Endothelial cell of umbilical vein (primary cell): ENCODE data around the gene MTA2.

Source experiments
- CTCF ChIP-seq, 2 donors: IDR thresholded peaks; 1 replicate in 1 of 2; 2 replicates in 1 of 2; pipeline ENCODE4 v1.5.1; 2011; ENCODE audit warnings: low read length in 2 of 2, mild to moderate bottlenecking in 2 of 2, moderate library complexity in 2 of 2, control low read depth in 1 of 2, inconsistent platforms in 1 of 2, low read depth in 1 of 2; ENCODE audit not compliant: insufficient read depth in 1 of 2; ENCODE audit errors: extremely low read depth in 1 of 2
- MYC ChIP-seq: IDR thresholded peaks from one replicate; pipeline ENCODE4 v1.6.1; 2011; ENCODE audit warnings: mild to moderate bottlenecking, low read depth, low read length
- POLR2AphosphoS5 ChIP-seq: IDR thresholded peaks from 2 replicates; pipeline ENCODE4 v1.6.1; 2012; ENCODE audit warnings: low read depth, mild to moderate bottlenecking, control low read depth, low read length, moderate library complexity; ENCODE audit not compliant: insufficient read depth

- TF ChIP-seq POLR2AphosphoS5 (no peak), MYC (no peak), CTCF (IDR thresholded peaks at IDR 0.05; ENCODE audit: extremely low read depth in 1 of 2, insufficient read depth in 1 of 2, low read depth in 1 of 2, low read length in 2 of 2) (no peak)
These were observed 44.6 kb downstream of the MTA2 start for GRCh38 chr11:62556875-62557631.
